ENCODE measurements around the gene LINGO4.

LINGO4 gene

GRCh38 chr1:151823175-151823574 lies 18.0 kb upstream of the LINGO4 start:
- H3K27me3 ChIP-seq (replicated peaks) = peaks cover 6% of the 10 kb centered on the region
- no peaks in the 10 kb centered on the region for H3K36me3 ChIP-seq (replicated peaks)
- in situ Hi-C loops (cut with HindIII; ENCODE audit: low pct_ligation_motif_present, low sequenced_read_pairs) = no loop called here
- no peak for TF ChIP-seq CTCF (IDR thresholded peaks at IDR 0.05; ENCODE audit: low read depth, low read length, missing control alignments)
- H3K4me3 ChIP-seq (ENCODE audit: low read depth, low read length) = no peak overlapping the region
- H3K27ac ChIP-seq = no peak overlapping the region
- DNase-seq = no peak

GRCh38 chr1:151822404-151822803 lies 17.2 kb upstream of the LINGO4 start:
- no peak for DNase-seq
- Histone ChIP-seq H3K27me3 (replicated peaks) (peaks cover 6% of the 10 kb centered on the region), H3K36me3 (replicated peaks) (no peaks in the 10 kb centered on the region), H3K4me3 (ENCODE audit: low read depth, low read length) (no peak overlapping the region), H3K27ac (no peak overlapping the region)
- no peak for TF ChIP-seq CTCF (IDR thresholded peaks at IDR 0.05; ENCODE audit: low read depth, low read length, missing control alignments)
- in situ Hi-C loops (cut with HindIII; ENCODE audit: low pct_ligation_motif_present, low sequenced_read_pairs) = no loop called here

GRCh38 chr1:151820940-151821339 lies 15.7 kb upstream of the LINGO4 start:
- Histone ChIP-seq H3K27me3 (replicated peaks) (peaks cover 6% of the 10 kb centered on the region), H3K4me3 (ENCODE audit: low read depth, low read length) (no peak overlapping the region), H3K27ac (no peak overlapping the region), H3K36me3 (replicated peaks) (no peaks in the 10 kb centered on the region)
- DNase-seq = no peak
- in situ Hi-C loops (cut with HindIII; ENCODE audit: low pct_ligation_motif_present, low sequenced_read_pairs) = no loop called here
- TF ChIP-seq CTCF (IDR thresholded peaks at IDR 0.05; ENCODE audit: low read depth, low read length, missing control alignments) = no peak

GRCh38 chr1:151819976-151820623 lies 14.9 kb upstream of the LINGO4 start:
- no peak overlapping the region for H3K4me3 ChIP-seq (ENCODE audit: low read depth, low read length)
- in situ Hi-C loops (cut with HindIII; ENCODE audit: low pct_ligation_motif_present, low sequenced_read_pairs) = no loop called here
- H3K27ac ChIP-seq = no peak overlapping the region
- DNase-seq = no peak
- no peaks in the 10 kb centered on the region for H3K36me3 ChIP-seq (replicated peaks)
- peaks cover 6% of the 10 kb centered on the region for H3K27me3 ChIP-seq (replicated peaks)
- no peak for TF ChIP-seq CTCF (IDR thresholded peaks at IDR 0.05; ENCODE audit: low read depth, low read length, missing control alignments)

GRCh38 chr1:151819227-151819835 lies 14.1 kb upstream of the LINGO4 start:
- no peak for TF ChIP-seq CTCF (IDR thresholded peaks at IDR 0.05; ENCODE audit: low read depth, low read length, missing control alignments)
- Histone ChIP-seq H3K27me3 (replicated peaks) (peaks cover 6% of the 10 kb centered on the region), H3K36me3 (replicated peaks) (no peaks in the 10 kb centered on the region), H3K4me3 (ENCODE audit: low read depth, low read length) (no peak overlapping the region), H3K27ac (no peak overlapping the region)
- no peak for DNase-seq
- in situ Hi-C loops (cut with HindIII; ENCODE audit: low pct_ligation_motif_present, low sequenced_read_pairs) = no loop called here

GRCh38 chr1:151817353-151817730 lies 12.1 kb upstream of the LINGO4 start:
- Histone ChIP-seq H3K27me3 (replicated peaks) (no peaks in the 10 kb centered on the region), H3K36me3 (replicated peaks) (no peaks in the 10 kb centered on the region), H3K4me3 (ENCODE audit: low read depth, low read length) (no peak overlapping the region), H3K27ac (no peak overlapping the region)
- TF ChIP-seq CTCF (IDR thresholded peaks at IDR 0.05; ENCODE audit: low read depth, low read length, missing control alignments) = no peak
- DNase-seq = no peak
- in situ Hi-C loops (cut with HindIII; ENCODE audit: low pct_ligation_motif_present, low sequenced_read_pairs) = no loop called here

Data from brain microvascular endothelial cell (primary cell).